Kidney epithelial cell (primary cell): ENCODE results near the gene ZNF670. TPM values are rescaled to one million over a fixed set of nuclear protein-coding genes. Genes with fewer than 3 reads are reported as not detected.

Source experiments
- DNase-seq: peaks from one replicate; pipeline ENCODE4 v3.0.0-alpha.2; 2010; ENCODE audit warnings: low read depth
- H3K27me3 ChIP-seq: 2 replicates; pipeline ENCODE4 v1.6.0; 2011; ENCODE audit warnings: low read length; ENCODE audit not compliant: control insufficient read depth, insufficient read depth
- H3K36me3 ChIP-seq: 2 replicates; pipeline ENCODE4 v1.5.1; 2011; ENCODE audit warnings: low read length; ENCODE audit not compliant: control insufficient read depth, insufficient read depth
- H3K4me3 ChIP-seq: 2 replicates; pipeline ENCODE4 v1.5.1; 2011; ENCODE audit warnings: low read depth, mild to moderate bottlenecking, control low read depth, low read length
- CTCF ChIP-seq: IDR thresholded peaks from 2 replicates; pipeline ENCODE4 v1.5.1; 2011; ENCODE audit warnings: mild to moderate bottlenecking, moderate library complexity, low read length, control low read depth, inconsistent platforms; ENCODE audit not compliant: insufficient read depth, poor library complexity, severe bottlenecking
- total RNA-seq: library from RNA; depleted of rRNA; stranded (reverse); fragments of >200 nt; gene quantifications from 2 replicates; pipeline ENCODE4 v1.2.3, GENCODE V29; 2015

The ZNF670 gene
- total RNA-seq, 1 donor from 2014 or later: 5.8 TPM

DNA sequence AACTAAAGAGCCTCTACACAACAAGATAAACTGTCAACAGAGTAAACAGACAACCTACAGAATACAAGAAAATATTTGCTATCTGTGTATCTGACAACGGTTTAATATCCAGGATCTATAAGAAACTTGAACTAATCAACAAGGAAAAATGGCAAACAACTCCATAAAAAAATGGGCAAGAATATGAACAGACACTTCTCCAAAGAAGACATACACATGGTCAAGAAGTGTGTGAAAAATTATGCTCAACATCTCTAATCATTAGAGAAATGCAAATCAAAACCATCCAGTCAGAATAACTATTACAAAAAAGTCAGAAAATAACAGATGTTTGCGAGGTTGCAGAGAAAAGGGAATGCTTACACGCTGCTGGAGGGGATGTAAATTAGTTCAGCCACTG, 8.0 kb downstream of the ZNF670 start:
- Histone ChIP-seq H3K27me3 (no peaks in the 10 kb centered on the region), H3K4me3 (no peak overlapping the region), H3K36me3 (no peaks in the 10 kb centered on the region)
- TF ChIP-seq CTCF: no peak
- no peak for DNase-seq

GRCh38 chr1:247064304-247064703, 14.3 kb downstream of the ZNF670 start:
- Histone ChIP-seq H3K27me3 (no peaks in the 10 kb centered on the region), H3K4me3 (no peak overlapping the region), H3K36me3 (no peaks in the 10 kb centered on the region)
- no peak for DNase-seq
- TF ChIP-seq CTCF: no peak

DNA sequence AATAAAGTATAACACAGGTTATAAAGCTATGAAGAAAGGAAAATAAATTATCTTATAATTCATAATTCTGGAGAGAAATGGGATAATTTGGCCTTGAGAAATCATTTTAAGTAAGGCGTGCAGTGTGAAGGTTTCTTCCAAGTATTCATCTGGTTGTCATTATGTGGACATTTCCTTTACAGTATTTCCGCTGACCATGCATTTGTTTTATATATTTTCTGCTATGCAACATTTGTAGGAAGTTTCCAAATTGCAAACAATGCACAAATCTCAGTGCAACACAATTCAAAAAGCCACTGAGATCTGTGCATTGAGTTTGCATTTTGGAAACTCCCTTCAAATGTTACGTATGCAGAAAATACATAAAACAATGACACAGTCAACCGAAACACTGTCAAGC, 17.8 kb downstream of the ZNF670 start:
- H3K27me3 ChIP-seq: no peaks in the 10 kb centered on the region
- no peak for TF ChIP-seq CTCF
- H3K36me3 ChIP-seq: no peaks in the 10 kb centered on the region
- no peak overlapping the region for H3K4me3 ChIP-seq
- DNase-seq: no peak

- no peak overlapping the region for H3K4me3 ChIP-seq
- TF ChIP-seq CTCF: no peak
- DNase-seq: no peak
- no peaks in the 10 kb centered on the region for H3K27me3 ChIP-seq
- H3K36me3 ChIP-seq: no peaks in the 10 kb centered on the region
Observed at GRCh38 chr1:247056071-247056470, 22.5 kb downstream of the ZNF670 start.

DNA sequence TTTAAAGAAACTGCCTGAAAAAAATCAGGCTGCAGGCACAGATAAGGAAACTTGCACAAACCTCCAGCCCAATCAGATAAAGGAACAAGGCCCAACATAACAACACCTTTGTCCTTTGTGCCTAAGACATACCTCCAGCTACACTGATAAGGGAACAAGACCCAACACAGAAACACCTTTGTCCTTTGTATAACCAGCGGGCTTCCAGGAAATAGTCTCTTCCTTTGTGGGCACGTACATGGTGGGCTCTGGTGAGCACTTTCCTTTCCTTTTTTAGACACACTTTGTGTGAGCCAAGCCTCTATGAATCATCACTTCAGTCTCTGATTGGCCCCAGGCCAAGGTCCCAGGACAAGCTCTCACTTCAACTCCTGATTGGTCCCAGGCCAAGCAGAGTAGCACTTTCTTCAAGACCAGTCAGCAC, 23.6 kb downstream of the ZNF670 start:
- no peak for DNase-seq
- H3K27me3 ChIP-seq: no peaks in the 10 kb centered on the region

More for the DNA sequence above, 23.6 kb downstream of the ZNF670 start:
- Histone ChIP-seq H3K4me3 (no peak overlapping the region), H3K36me3 (no peaks in the 10 kb centered on the region)
- TF ChIP-seq CTCF: no peak
